Activated T-helper 17 cell treated with anti-CD3 and anti-CD28 coated beads, Interleukin-2, amount 50 U/mL, for 72 hours (primary cell): Measurements from ENCODE around the gene FTO. TPM values are rescaled to one million over a fixed set of nuclear protein-coding genes. Genes with fewer than 3 reads are reported as not detected.

ENCODE experiments used
- ATAC-seq: fragments of 150-1000 bp; cut with Tn5 transposase; replicated peaks from 2 replicates; pipeline ENCODE4 v1.10.0; 2021; ENCODE audit warnings: mild to moderate bottlenecking, moderate library complexity
- H3K27ac Mint-ChIP-seq: one replicate; pipeline ENCODE4 v1.8.0; 2022; ENCODE audit warnings: mixed read lengths
- H3K27me3 Mint-ChIP-seq: one replicate; pipeline ENCODE4 v1.8.0; 2022; ENCODE audit warnings: mixed read lengths
- H3K36me3 Mint-ChIP-seq: one replicate; pipeline ENCODE4 v1.8.0; 2022; ENCODE audit warnings: low read depth, mild to moderate bottlenecking, mixed read lengths
- H3K4me1 Mint-ChIP-seq: one replicate; pipeline ENCODE4 v1.8.0; 2022; ENCODE audit warnings: mixed read lengths
- H3K4me3 Mint-ChIP-seq: one replicate; pipeline ENCODE4 v1.8.0; 2022; ENCODE audit warnings: mild to moderate bottlenecking, mixed read lengths
- H3K9me3 Mint-ChIP-seq: one replicate; pipeline ENCODE4 v1.8.0; 2022; ENCODE audit warnings: mixed read lengths
- total RNA-seq, 2 donors: library from RNA; stranded (reverse); gene quantifications; one replicate each; pipeline ENCODE4 v1.2.3, GENCODE V29; 2022

Gene FTO
- total RNA-seq, 2 donors from 2014 or later: 50.0 to 54.1 TPM

- H3K27ac Mint-ChIP-seq: no peak overlapping the region
- peaks cover 8% of the 10 kb centered on the region for H3K4me1 Mint-ChIP-seq
- H3K36me3 Mint-ChIP-seq: no peaks in the 10 kb centered on the region
- no peaks in the 10 kb centered on the region for H3K9me3 Mint-ChIP-seq
- H3K4me3 Mint-ChIP-seq: no peak overlapping the region
- ATAC-seq: no peak
- no peaks in the 10 kb centered on the region for H3K27me3 Mint-ChIP-seq
Observed at GRCh38 chr16:53721017-53721416, 17.1 kb downstream of the FTO start.

GRCh38 chr16:53726625-53727024 is 22.7 kb downstream of the FTO start:
- no peaks in the 10 kb centered on the region for H3K36me3 Mint-ChIP-seq
- H3K4me3 Mint-ChIP-seq: no peak overlapping the region
- H3K27ac Mint-ChIP-seq: no peak overlapping the region
- H3K9me3 Mint-ChIP-seq: no peaks in the 10 kb centered on the region
- ATAC-seq: no peak
- peaks cover 13% of the 10 kb centered on the region for H3K4me1 Mint-ChIP-seq
- H3K27me3 Mint-ChIP-seq: no peaks in the 10 kb centered on the region

- peaks cover 16% of the 10 kb centered on the region for H3K4me1 Mint-ChIP-seq
- no peak for ATAC-seq
- H3K36me3 Mint-ChIP-seq: no peaks in the 10 kb centered on the region
- no peak overlapping the region for H3K4me3 Mint-ChIP-seq
- no peaks in the 10 kb centered on the region for H3K9me3 Mint-ChIP-seq
- H3K27ac Mint-ChIP-seq: no peak overlapping the region
- no peaks in the 10 kb centered on the region for H3K27me3 Mint-ChIP-seq
Observed at GRCh38 chr16:53730693-53731092, 26.7 kb downstream of the FTO start.

- Mint-ChIP-seq H3K4me3 (no peak overlapping the region), H3K36me3 (no peaks in the 10 kb centered on the region), H3K4me1 (peaks cover 23% of the 10 kb centered on the region), H3K27me3 (no peaks in the 10 kb centered on the region), H3K9me3 (no peaks in the 10 kb centered on the region), H3K27ac (no peak overlapping the region)
- no peak for ATAC-seq
Observed at GRCh38 chr16:53732296-53732929, 28.5 kb downstream of the FTO start.

GRCh38 chr16:53734908-53735307 is 31.0 kb downstream of the FTO start:
- Mint-ChIP-seq H3K9me3 (no peaks in the 10 kb centered on the region), H3K36me3 (no peaks in the 10 kb centered on the region), H3K27me3 (no peaks in the 10 kb centered on the region), H3K27ac (no peak overlapping the region), H3K4me3 (no peak overlapping the region), H3K4me1 (peaks cover 19% of the 10 kb centered on the region)
- ATAC-seq: no peak

- Mint-ChIP-seq H3K9me3 (no peaks in the 10 kb centered on the region), H3K27me3 (no peaks in the 10 kb centered on the region), H3K4me1 (peaks cover 19% of the 10 kb centered on the region), H3K27ac (no peak overlapping the region), H3K36me3 (no peaks in the 10 kb centered on the region), H3K4me3 (no peak overlapping the region)
- ATAC-seq: no peak
Observed at GRCh38 chr16:53736297-53736696, 32.3 kb downstream of the FTO start.

- Mint-ChIP-seq H3K4me1 (peaks cover 19% of the 10 kb centered on the region), H3K27ac (no peak overlapping the region), H3K9me3 (no peaks in the 10 kb centered on the region), H3K4me3 (no peak overlapping the region), H3K36me3 (no peaks in the 10 kb centered on the region), H3K27me3 (no peaks in the 10 kb centered on the region)
- ATAC-seq: no peak
Observed at GRCh38 chr16:53737552-53737951, 33.6 kb downstream of the FTO start.

GRCh38 chr16:53740476-53740875 is 36.5 kb downstream of the FTO start:
- Mint-ChIP-seq H3K27ac (no peak overlapping the region), H3K36me3 (no peaks in the 10 kb centered on the region), H3K4me3 (no peak overlapping the region), H3K9me3 (no peaks in the 10 kb centered on the region), H3K4me1 (peaks cover 25% of the 10 kb centered on the region), H3K27me3 (no peaks in the 10 kb centered on the region)
- no peak for ATAC-seq

GRCh38 chr16:53740933-53741531 is 37.1 kb downstream of the FTO start:
- H3K9me3 Mint-ChIP-seq: no peaks in the 10 kb centered on the region
- H3K27me3 Mint-ChIP-seq: no peaks in the 10 kb centered on the region
- H3K36me3 Mint-ChIP-seq: no peaks in the 10 kb centered on the region
- ATAC-seq: no peak
- H3K27ac Mint-ChIP-seq: no peak overlapping the region
- H3K4me3 Mint-ChIP-seq: no peak overlapping the region
- H3K4me1 Mint-ChIP-seq: peaks cover 27% of the 10 kb centered on the region

- Mint-ChIP-seq H3K27me3 (no peaks in the 10 kb centered on the region), H3K36me3 (no peaks in the 10 kb centered on the region), H3K4me3 (no peak overlapping the region)
Observed at GRCh38 chr16:53741546-53741945, 37.6 kb downstream of the FTO start.

GRCh38 chr16:53743149-53743566 is 39.2 kb downstream of the FTO start:
- ATAC-seq: no peak
- H3K4me1 Mint-ChIP-seq: peaks cover 24% of the 10 kb centered on the region

More at GRCh38 chr16:53741546-53741945, 37.6 kb downstream of the FTO start:
- Mint-ChIP-seq H3K4me1 (peaks cover 24% of the 10 kb centered on the region), H3K9me3 (no peaks in the 10 kb centered on the region), H3K27ac (no peak overlapping the region)
- no peak for ATAC-seq

GRCh38 chr16:53744449-53744848 is 40.5 kb downstream of the FTO start:
- ATAC-seq: peak; percentile 79
- H3K27ac Mint-ChIP-seq: peak overlapping the region; percentile 70
- no peaks in the 10 kb centered on the region for H3K27me3 Mint-ChIP-seq
- H3K4me1 Mint-ChIP-seq: peaks cover 24% of the 10 kb centered on the region
- H3K4me3 Mint-ChIP-seq: peak overlapping the region; percentile 53
- peaks cover 5% of the 10 kb centered on the region for H3K9me3 Mint-ChIP-seq
- H3K36me3 Mint-ChIP-seq: no peaks in the 10 kb centered on the region

More at GRCh38 chr16:53743149-53743566, 39.2 kb downstream of the FTO start:
- no peaks in the 10 kb centered on the region for H3K27me3 Mint-ChIP-seq
- no peaks in the 10 kb centered on the region for H3K36me3 Mint-ChIP-seq
- peaks cover 5% of the 10 kb centered on the region for H3K9me3 Mint-ChIP-seq
- H3K4me3 Mint-ChIP-seq: no peak overlapping the region
- H3K27ac Mint-ChIP-seq: no peak overlapping the region

- H3K4me3 Mint-ChIP-seq: peak overlapping the region; percentile 53
- H3K4me1 Mint-ChIP-seq: peaks cover 24% of the 10 kb centered on the region
- peak overlapping the region; percentile 70 for H3K27ac Mint-ChIP-seq
- no peak for ATAC-seq
- peaks cover 5% of the 10 kb centered on the region for H3K9me3 Mint-ChIP-seq
- H3K27me3 Mint-ChIP-seq: no peaks in the 10 kb centered on the region
- no peaks in the 10 kb centered on the region for H3K36me3 Mint-ChIP-seq
Observed at GRCh38 chr16:53745086-53745485, 41.1 kb downstream of the FTO start.

- H3K36me3 Mint-ChIP-seq: no peaks in the 10 kb centered on the region
- peak overlapping the region; percentile 70 for H3K27ac Mint-ChIP-seq
- H3K4me1 Mint-ChIP-seq: peaks cover 24% of the 10 kb centered on the region
- peak; percentile 84 for ATAC-seq
- H3K27me3 Mint-ChIP-seq: no peaks in the 10 kb centered on the region
- peaks cover 5% of the 10 kb centered on the region for H3K9me3 Mint-ChIP-seq
- peak overlapping the region; percentile 53 for H3K4me3 Mint-ChIP-seq
Observed at GRCh38 chr16:53745753-53746266, 41.9 kb downstream of the FTO start.

- ATAC-seq: no peak
- H3K9me3 Mint-ChIP-seq: peaks cover 2% of the 10 kb centered on the region
- no peaks in the 10 kb centered on the region for H3K27me3 Mint-ChIP-seq
- no peak overlapping the region for H3K4me3 Mint-ChIP-seq
- H3K27ac Mint-ChIP-seq: no peak overlapping the region
- H3K36me3 Mint-ChIP-seq: no peaks in the 10 kb centered on the region
- H3K4me1 Mint-ChIP-seq: peaks cover 2% of the 10 kb centered on the region
Observed at GRCh38 chr16:53752560-53752959, 48.6 kb downstream of the FTO start.
